ENCODE results near the gene IER2.

GRCh38 chr19:13172346-13173138 lies 22.3 kb downstream of the IER2 start:
- TF ChIP-seq CTCF (conservative IDR thresholded peaks at IDR 0.05; ENCODE audit: low read depth, low read length) (no peak), EZH2 (IDR thresholded peaks at IDR 0.05; ENCODE audit: borderline replicate concordance, low read depth, low read length, poor library complexity, severe bottlenecking) (no peak)
